Transverse colon (tissue), 4 donors: ENCODE results near the gene KCNK5. TPM values are rescaled to one million over a fixed set of nuclear protein-coding genes. Genes with fewer than 3 reads are reported as not detected.
A peak's percentile ranks its signal among the peaks of the same experiment; 100 is the strongest.

ENCODE experiments used
- DNase-seq: peaks from one replicate; pipeline ENCODE4 v3.0.0-alpha.2; 2019
- H3K27ac ChIP-seq, 4 donors: fragments of 200-600 bp; sonication (generic); 2 replicates each; pipeline ENCODE4 v1.5.1; 2016 to 2018; ENCODE audit warnings: inconsistent platforms in 4 of 4
- H3K27me3 ChIP-seq: fragments of 200-600 bp; sonication (generic); 2 replicates; pipeline ENCODE4 v1.5.1; 2017; ENCODE audit warnings: inconsistent platforms
- H3K36me3 ChIP-seq, 4 donors: fragments of 200-600 bp; sonication (generic); 2 replicates each; pipeline ENCODE4 v1.5.1; 2017 to 2019; ENCODE audit warnings: inconsistent platforms in 4 of 4
- H3K4me1 ChIP-seq, 4 donors: fragments of 200-600 bp; sonication (generic); 2 replicates each; pipeline ENCODE4 v1.5.1; 2017 to 2020; ENCODE audit warnings: inconsistent platforms in 4 of 4
- H3K4me3 ChIP-seq, 4 donors: fragments of 200-600 bp; sonication (generic); 1 replicate in 1 of 4; 2 replicates in 3 of 4; pipeline versions ENCODE4 v1.5.1 to v1.6.1; 2017 to 2019; ENCODE audit warnings: inconsistent platforms in 4 of 4
- H3K9me3 ChIP-seq, 2 donors: fragments of 200-600 bp; sonication (generic); 2 replicates each; pipeline ENCODE4 v1.5.1; 2017 to 2019; ENCODE audit warnings: inconsistent platforms in 2 of 2
- CTCF ChIP-seq, 5 experiments: fragments of 200-600 bp in 3 of 5; fragments of 450-650 bp in 2 of 5; sonication (generic) in 3 of 5; IDR thresholded peaks; 1 replicate in 2 of 5; 2 replicates in 3 of 5; pipeline ENCODE4 v1.5.1; 2016 to 2017; ENCODE audit warnings: antibody characterized with exemption in 5 of 5, inconsistent platforms in 3 of 5, mild to moderate bottlenecking in 2 of 5, moderate library complexity in 1 of 5
- EP300 ChIP-seq: sonication (generic); formaldehyde crosslinking; IDR thresholded peaks from one replicate; pipeline ENCODE4 v1.6.1; 2017; ENCODE audit warnings: antibody characterized with exemption, low read depth
- POLR2A ChIP-seq: fragments of 450-650 bp; IDR thresholded peaks from one replicate; pipeline ENCODE4 v1.6.1; 2016; ENCODE audit warnings: antibody characterized with exemption, mild to moderate bottlenecking, moderate library complexity
- POLR2AphosphoS5 ChIP-seq, 3 donors: sonication (generic); formaldehyde crosslinking; IDR thresholded peaks; one replicate each; pipeline ENCODE4 v1.6.1; 2016; ENCODE audit warnings: antibody characterized with exemption in 3 of 3
- WGBS, 2 donors: methylation state at CpG; one replicate each; pipeline ENCODE4 v1.1.5; 2018; ENCODE audit warnings: low coverage in 1 of 2; 5-methylcytosine and 5-hydroxymethylcytosine counted together
- in situ Hi-C, 4 donors: fragments of 200-750 bp; cut with MboI; loops; one replicate each; pipeline versions ENCODE4 v1.15.0 to v1.15.1; 2017; ENCODE audit warnings: low sequenced_read_pairs in 3 of 4, low pct_ligation_motif_present in 1 of 4, low pct_unique_long_range_greater_than_20kb in 1 of 4
- intact Hi-C: fragments of 100-400 bp; cut with DNase I; formaldehyde crosslinking; loops from one replicate; pipeline ENCODE4 v1.15.1; 2023; ENCODE audit warnings: low total_unique reads
- total RNA-seq, 4 donors: library from RNA; depleted of rRNA; stranded (reverse); fragments of >200 nt; gene quantifications; one replicate each; pipeline ENCODE4 v1.1.0, GENCODE V29; 2016

The KCNK5 gene
- total RNA-seq, 4 donors from 2014 or later = 9.6 to 86.0 (median 64.5) TPM

GRCh38 chr6:39172377-39172757, 56.9 kb downstream of the KCNK5 start:
- Histone ChIP-seq H3K36me3 (no peaks in the 10 kb centered on the region), H3K27me3 (no peaks in the 10 kb centered on the region), H3K27ac (no peak overlapping the region), H3K4me3 (no peak overlapping the region), H3K4me1 (peaks cover 0 to 20% (median 13%) of the 10 kb centered on the region in 4 donors), H3K9me3 (peaks cover 6 to 10% of the 10 kb centered on the region in 2 donors)
- WGBS, 2 donors = 78% methylated on average over 5 of the region's 5 CpGs; no CpG with 5 or more reads in 1 of the 2 donors
- DNase-seq = no peak
- intact Hi-C loops = no loop called here
- in situ Hi-C loops = loop anchor here in 2 of 4 donors (25.0 kb wide), 1 partner anchor 310 kb away; no protein-coding TSS in a partner anchor
- no peak for TF ChIP-seq POLR2A
- no peak for TF ChIP-seq POLR2AphosphoS5 (IDR thresholded peaks at IDR 0.05)
- no peak for TF ChIP-seq EP300
- TF ChIP-seq CTCF (IDR thresholded peaks at IDR 0.05) = no peak

GRCh38 chr6:39171489-39172376, 57.5 kb downstream of the KCNK5 start:
- in situ Hi-C loops = loop anchor here in 2 of 4 donors (25.0 kb wide), 1 partner anchor 309 kb away; no protein-coding TSS in a partner anchor
- intact Hi-C loops = no loop called here
- H3K36me3 ChIP-seq = no peaks in the 10 kb centered on the region
- H3K9me3 ChIP-seq = peaks cover 0 to 4% of the 10 kb centered on the region in 2 donors
- WGBS, 2 donors = 79% methylated on average over 3 of the region's 4 CpGs; no CpG with 5 or more reads in 1 of the 2 donors
- H3K4me3 ChIP-seq = no peak overlapping the region
- H3K4me1 ChIP-seq = peaks cover 0 to 27% (median 16%) of the 10 kb centered on the region in 4 donors
- DNase-seq = no peak
- H3K27ac ChIP-seq = no peak overlapping the region
- H3K27me3 ChIP-seq = no peaks in the 10 kb centered on the region
- TF ChIP-seq POLR2A (no peak), POLR2AphosphoS5 (IDR thresholded peaks at IDR 0.05) (no peak), EP300 (no peak), CTCF (IDR thresholded peaks at IDR 0.05) (no peak)

- H3K9me3 ChIP-seq = no peaks in the 10 kb centered on the region
- H3K27ac ChIP-seq = peak overlapping the region in 1 of 4 donors; percentile 76
- no peak overlapping the region for H3K4me3 ChIP-seq
- in situ Hi-C loops (loop anchor here in 2 of 4 donors (25.0 kb wide), 1 partner anchor 309 kb away; no protein-coding TSS in a partner anchor), intact Hi-C loops (no loop called here)
- H3K36me3 ChIP-seq = no peaks in the 10 kb centered on the region
- TF ChIP-seq CTCF (IDR thresholded peaks at IDR 0.05) = no peak
- TF ChIP-seq POLR2AphosphoS5 (IDR thresholded peaks at IDR 0.05) = no peak
- no peak for TF ChIP-seq POLR2A
- no peak for TF ChIP-seq EP300
- DNase-seq = no peak
- WGBS, 2 donors = 79 to 100% methylated on average over 1 to 3 of the region's 3 CpGs
- H3K4me1 ChIP-seq = peaks cover 0 to 30% (median 20%) of the 10 kb centered on the region in 4 donors
- H3K27me3 ChIP-seq = peaks cover 2% of the 10 kb centered on the region
These were observed 58.4 kb downstream of the KCNK5 start for GRCh38 chr6:39170860-39171259.

GRCh38 chr6:39170389-39170788, 58.9 kb downstream of the KCNK5 start:
- TF ChIP-seq POLR2AphosphoS5 (IDR thresholded peaks at IDR 0.05) (no peak), POLR2A (no peak), EP300 (no peak), CTCF (IDR thresholded peaks at IDR 0.05) (no peak)
- no peaks in the 10 kb centered on the region for H3K9me3 ChIP-seq
- peak overlapping the region; percentile 30 to 76 (median 67) for H3K27ac ChIP-seq
- intact Hi-C loops (no loop called here), in situ Hi-C loops (loop anchor here in 2 of 4 donors (25.0 kb wide), 1 partner anchor 308 kb away; no protein-coding TSS in a partner anchor)
- no peak overlapping the region for H3K4me3 ChIP-seq
- peaks cover 3% of the 10 kb centered on the region for H3K27me3 ChIP-seq
- peaks cover 0 to 30% (median 20%) of the 10 kb centered on the region in 4 donors for H3K4me1 ChIP-seq
- no peak for DNase-seq
- H3K36me3 ChIP-seq = no peaks in the 10 kb centered on the region
